SK-N-MC (cell line): ENCODE results near the gene RPL34.

Source experiments
- DNase-seq: peaks from one replicate; pipeline ENCODE4 v3.0.0-alpha.2; 2011; ENCODE audit warnings: low read depth, low spot score
- H3K27ac ChIP-seq: fragments of 200-600 bp; sonication (generic); 2 replicates; pipeline ENCODE4 v1.5.1; 2016; ENCODE audit warnings: mixed run types
- H3K36me3 ChIP-seq: fragments of 200-600 bp; sonication (generic); 2 replicates; pipeline ENCODE4 v1.6.1; 2017; ENCODE audit warnings: antibody characterized with exemption, low read length, mixed read lengths; ENCODE audit not compliant: insufficient read depth
- H3K4me3 ChIP-seq: fragments of 200-600 bp; sonication (generic); 2 replicates; pipeline ENCODE4 v1.5.1; 2016
- H3K9ac ChIP-seq: fragments of 200-600 bp; sonication (generic); 2 replicates; pipeline ENCODE4 v1.8.0; 2017; ENCODE audit warnings: mixed run types, mixed read lengths; ENCODE audit not compliant: insufficient read length
- H3K9me3 ChIP-seq: fragments of 200-600 bp; sonication (generic); 2 replicates; pipeline ENCODE4 v1.6.1; 2017; ENCODE audit warnings: low read depth, mild to moderate bottlenecking, antibody characterized with exemption, low read length, moderate library complexity, mixed read lengths
- EZH2 ChIP-seq: fragments of 200-600 bp; sonication (generic); IDR thresholded peaks from one replicate; pipeline ENCODE4 v1.6.1; 2017; ENCODE audit warnings: antibody characterized with exemption
- FOXP2 ChIP-seq: optimal IDR thresholded peaks from 2 replicates; pipeline ENCODE3; 2011; ENCODE audit warnings: mild to moderate bottlenecking, moderate library complexity; ENCODE audit not compliant: insufficient read depth; ENCODE audit errors: extremely low read length, control extremely low read depth
- POLR2AphosphoS5 ChIP-seq: IDR thresholded peaks from 2 replicates; pipeline ENCODE4 v1.6.1; 2012; ENCODE audit warnings: mild to moderate bottlenecking, low read depth, low read length, borderline replicate concordance

RPL34 gene

GRCh38 chr4:108620101-108620932, at the start of gene RPL34:
RPL34 (plus strand) TSS chr4:108620576; CDS start chr4:108621960, 1,384 bp downstream.
- Histone ChIP-seq H3K9ac (peak within 1 kb of the TSS; percentile 99), H3K36me3 (peaks cover 45% of the 10 kb centered on the region), H3K9me3 (no peaks in the 10 kb centered on the region), H3K4me3 (peak within 1 kb of the TSS; percentile 86), H3K27ac (peak within 1 kb of the TSS; percentile 88)
- TF ChIP-seq EZH2 (no peak), FOXP2 (no peak), POLR2AphosphoS5 (peak; percentile 100)
- peak; percentile 98 for DNase-seq

GRCh38 chr4:108570993-108571569, 49.3 kb upstream of the RPL34 start:
- DNase-seq: no peak
- Histone ChIP-seq H3K36me3 (no peaks in the 10 kb centered on the region), H3K27ac (no peak overlapping the region), H3K9ac (no peak overlapping the region), H3K4me3 (no peak overlapping the region), H3K9me3 (no peaks in the 10 kb centered on the region)
- TF ChIP-seq FOXP2 (no peak), POLR2AphosphoS5 (no peak), EZH2 (no peak)

GRCh38 chr4:108574402-108574801, 46.0 kb upstream of the RPL34 start:
- H3K9me3 ChIP-seq: no peaks in the 10 kb centered on the region
- H3K4me3 ChIP-seq: no peak overlapping the region
- TF ChIP-seq POLR2AphosphoS5 (no peak), FOXP2 (no peak), EZH2 (no peak)
- H3K27ac ChIP-seq: no peak overlapping the region
- H3K36me3 ChIP-seq: no peaks in the 10 kb centered on the region
- H3K9ac ChIP-seq: no peak overlapping the region
- no peak for DNase-seq

GRCh38 chr4:108581083-108581482, 39.3 kb upstream of the RPL34 start:
- Histone ChIP-seq H3K27ac (no peak overlapping the region), H3K4me3 (no peak overlapping the region), H3K36me3 (no peaks in the 10 kb centered on the region), H3K9me3 (no peaks in the 10 kb centered on the region), H3K9ac (no peak overlapping the region)
- TF ChIP-seq EZH2 (no peak), FOXP2 (no peak), POLR2AphosphoS5 (no peak)
- no peak for DNase-seq

- Histone ChIP-seq H3K4me3 (no peak overlapping the region), H3K9me3 (no peaks in the 10 kb centered on the region), H3K27ac (no peak overlapping the region), H3K36me3 (no peaks in the 10 kb centered on the region), H3K9ac (no peak overlapping the region)
- TF ChIP-seq POLR2AphosphoS5: no peak
- TF ChIP-seq FOXP2: no peak
- no peak for TF ChIP-seq EZH2
- DNase-seq: no peak
Observed at GRCh38 chr4:108586778-108587177, 33.6 kb upstream of the RPL34 start.

- H3K9ac ChIP-seq: no peak overlapping the region
- H3K9me3 ChIP-seq: no peaks in the 10 kb centered on the region
- H3K36me3 ChIP-seq: no peaks in the 10 kb centered on the region
- no peak overlapping the region for H3K27ac ChIP-seq
- H3K4me3 ChIP-seq: no peak overlapping the region
- TF ChIP-seq EZH2 (no peak), FOXP2 (no peak), POLR2AphosphoS5 (no peak)
- DNase-seq: no peak
Observed at GRCh38 chr4:108588878-108589277, 31.5 kb upstream of the RPL34 start.

- H3K27ac ChIP-seq: no peak overlapping the region
Observed at GRCh38 chr4:108589961-108590360, 30.4 kb upstream of the RPL34 start.

GRCh38 chr4:108590776-108591175, 29.6 kb upstream of the RPL34 start:
- no peaks in the 10 kb centered on the region for H3K36me3 ChIP-seq
- TF ChIP-seq EZH2: no peak
- no peak for TF ChIP-seq POLR2AphosphoS5
- no peak for TF ChIP-seq FOXP2
- DNase-seq: no peak

More at GRCh38 chr4:108589961-108590360, 30.4 kb upstream of the RPL34 start:
- H3K36me3 ChIP-seq: no peaks in the 10 kb centered on the region
- H3K9ac ChIP-seq: no peak overlapping the region
- no peaks in the 10 kb centered on the region for H3K9me3 ChIP-seq
- no peak for DNase-seq
- TF ChIP-seq EZH2 (no peak), POLR2AphosphoS5 (no peak), FOXP2 (no peak)
- H3K4me3 ChIP-seq: 0 out of 2 replicates have a peak overlapping the region, but pooled peaks have one; percentile 20

More at GRCh38 chr4:108590776-108591175, 29.6 kb upstream of the RPL34 start:
- Histone ChIP-seq H3K4me3 (no peak overlapping the region), H3K9me3 (no peaks in the 10 kb centered on the region), H3K9ac (no peak overlapping the region), H3K27ac (no peak overlapping the region)
